ENCODE results near the gene SPEM2. TPM values are rescaled to one million over a fixed set of nuclear protein-coding genes. Genes with fewer than 3 reads are reported as not detected.

Gene SPEM2
- total and polyA plus RNA-seq, 2 experiments from 2014 or later: not detected

GRCh38 chr17:7417056-7417655 is 8.3 kb upstream of the SPEM2 start:
- Histone ChIP-seq H3K9me3 (ENCODE audit: low read depth) (no peaks in the 10 kb centered on the region), H4K20me1 (ENCODE audit: insufficient read depth, poor library complexity, severe bottlenecking) (no peaks in the 10 kb centered on the region), H3K36me3 (replicated peaks; ENCODE audit: insufficient read depth, low read depth) (no peaks in the 10 kb centered on the region), H3K27ac (no peak overlapping the region), H3K4me2 (no peak overlapping the region), H3K4me3 (no peak overlapping the region), H3K9me2 (replicated peaks; ENCODE audit: insufficient read depth) (no peaks in the 10 kb centered on the region), H2AFZ (no peak overlapping the region), H3K27me3 (no peaks in the 10 kb centered on the region), H3K4me1 (ENCODE audit: insufficient read depth) (no peaks in the 10 kb centered on the region), H3K79me2 (no peaks in the 10 kb centered on the region)
- TF ChIP-seq CTCF (IDR thresholded peaks at IDR 0.05; ENCODE audit: poor library complexity): no peak
- TF ChIP-seq EZH2phosphoT487 (IDR thresholded peaks at IDR 0.05; ENCODE audit: low read depth, severe bottlenecking, unreplicated experiment): no peak
- TF ChIP-seq EZH2 (IDR thresholded peaks at IDR 0.05; ENCODE audit: borderline replicate concordance): no peak
- DNase-seq (ENCODE audit: low spot score): no peak
- over 99% methylated on average over 19 of the region's 54 CpGs for WGBS (ENCODE audit: low lambda C conversion rate, missing lambda C conversion rate)

DNA sequence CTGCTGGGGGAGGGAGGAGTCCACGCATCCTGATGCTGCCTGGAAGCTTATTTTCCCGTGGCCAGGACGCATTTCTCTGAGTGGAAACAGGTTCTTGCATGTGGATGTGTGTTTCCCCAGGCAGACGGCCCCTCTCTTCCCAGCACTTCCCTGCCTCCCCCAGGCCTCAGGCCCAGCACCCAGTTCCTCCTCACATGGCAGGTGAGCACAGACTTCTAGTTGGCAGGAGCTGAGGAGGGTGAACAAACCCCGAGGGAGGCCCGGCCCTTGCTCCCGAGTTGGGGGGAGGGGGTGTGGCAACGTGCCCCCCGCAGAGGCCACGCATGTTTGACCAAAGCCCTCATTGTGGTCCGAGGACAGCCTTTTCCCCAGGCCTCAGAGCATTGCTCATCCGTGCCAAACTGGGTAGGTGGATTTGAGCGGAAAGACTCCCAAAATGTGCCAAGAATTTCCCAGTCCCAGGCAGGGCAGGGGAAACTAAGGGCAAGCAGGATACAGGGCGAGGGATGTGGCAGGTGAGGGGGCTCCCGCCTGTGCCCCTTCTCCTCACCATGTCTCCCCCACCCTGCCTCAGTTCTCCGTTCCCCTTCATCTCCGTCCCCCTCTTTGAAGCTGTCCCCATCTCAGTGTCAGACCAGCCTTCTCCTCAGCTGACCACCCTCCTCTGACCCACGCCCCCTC is 6.8 kb upstream of the SPEM2 start:
- no peak overlapping the region for H3K27ac ChIP-seq
- H3K4me2 ChIP-seq: no peak overlapping the region
- H3K36me3 ChIP-seq (replicated peaks; ENCODE audit: insufficient read depth, low read depth): no peaks in the 10 kb centered on the region
- DNase-seq (ENCODE audit: low spot score): no peak
- no peak overlapping the region for H2AFZ ChIP-seq
- TF ChIP-seq CTCF (IDR thresholded peaks at IDR 0.05; ENCODE audit: poor library complexity) (no peak), EZH2phosphoT487 (IDR thresholded peaks at IDR 0.05; ENCODE audit: low read depth, severe bottlenecking, unreplicated experiment) (no peak)
- no peaks in the 10 kb centered on the region for H3K9me2 ChIP-seq (replicated peaks; ENCODE audit: insufficient read depth)
- no peaks in the 10 kb centered on the region for H3K9me3 ChIP-seq (ENCODE audit: low read depth)
- H3K79me2 ChIP-seq: no peaks in the 10 kb centered on the region
- no peak overlapping the region for H3K4me3 ChIP-seq
- H3K4me1 ChIP-seq (ENCODE audit: insufficient read depth): no peaks in the 10 kb centered on the region
- H4K20me1 ChIP-seq (ENCODE audit: insufficient read depth, poor library complexity, severe bottlenecking): no peaks in the 10 kb centered on the region
- no peaks in the 10 kb centered on the region for H3K27me3 ChIP-seq
- 81% methylated on average over 17 of the region's 18 CpGs for WGBS (ENCODE audit: low lambda C conversion rate, missing lambda C conversion rate)

DNA sequence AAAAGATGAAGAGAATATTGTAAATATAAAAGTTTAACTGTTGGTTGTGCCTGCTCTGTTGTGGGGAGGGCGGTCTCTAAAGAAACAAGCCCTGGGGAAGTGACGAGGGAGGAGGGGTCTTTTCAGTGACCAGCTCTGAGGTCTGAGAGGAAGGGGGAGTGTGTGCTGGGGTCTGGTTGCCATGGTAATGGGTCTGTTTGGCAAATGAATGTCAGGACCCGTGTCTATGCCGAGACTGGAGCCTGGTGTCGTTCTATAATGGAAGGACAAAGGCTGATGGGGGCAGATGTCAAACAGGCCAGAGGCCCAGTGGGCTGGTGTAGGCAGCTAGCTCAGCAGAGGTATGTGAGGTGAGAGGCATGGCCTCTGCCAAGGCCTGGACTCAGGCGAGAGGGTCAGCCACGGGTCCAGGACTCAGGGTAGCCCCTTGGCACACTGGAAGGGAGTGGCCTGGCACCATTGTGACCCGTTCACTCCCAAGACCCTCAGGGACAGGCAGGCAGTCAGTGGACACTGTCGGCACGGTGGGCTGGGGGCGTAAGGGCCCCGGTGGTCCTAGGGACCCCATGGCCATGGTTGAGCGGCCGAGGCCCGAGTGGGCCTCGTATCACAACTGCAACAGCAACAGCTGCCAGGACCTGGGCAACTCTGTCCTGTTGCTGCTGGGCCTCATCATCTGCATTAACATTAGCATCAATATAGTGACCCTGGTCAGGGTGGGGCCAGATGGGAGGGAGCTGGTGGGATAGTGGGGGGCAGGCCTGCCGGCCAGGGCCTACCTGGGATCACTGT is 5.4 kb upstream of the SPEM2 start, which contains the start of gene SPEM1:
Gene SPEM1, plus strand, starts transcription at position 506 of the 792 bp plus-strand sequence. Its CDS starts 61 bp downstream, at position 567.
- H3K4me3 ChIP-seq: no peak within 1 kb of the TSS
- no peak within 1 kb of the TSS for H3K27ac ChIP-seq
- H3K79me2 ChIP-seq: no peaks in the 10 kb centered on the region
- WGBS (ENCODE audit: low lambda C conversion rate, missing lambda C conversion rate): 86% methylated on average over 17 of the region's 17 CpGs
- TF ChIP-seq EZH2phosphoT487 (IDR thresholded peaks at IDR 0.05; ENCODE audit: low read depth, severe bottlenecking, unreplicated experiment) (no peak), CTCF (IDR thresholded peaks at IDR 0.05; ENCODE audit: poor library complexity) (no peak), EZH2 (IDR thresholded peaks at IDR 0.05; ENCODE audit: borderline replicate concordance) (no peak)
- no peaks in the 10 kb centered on the region for H3K9me3 ChIP-seq (ENCODE audit: low read depth)
- H4K20me1 ChIP-seq (ENCODE audit: insufficient read depth, poor library complexity, severe bottlenecking): no peaks in the 10 kb centered on the region
- H3K36me3 ChIP-seq (replicated peaks; ENCODE audit: insufficient read depth, low read depth): no peaks in the 10 kb centered on the region
- no peaks in the 10 kb centered on the region for H3K4me1 ChIP-seq (ENCODE audit: insufficient read depth)
- H2AFZ ChIP-seq: no peak within 1 kb of the TSS
- H3K9me2 ChIP-seq (replicated peaks; ENCODE audit: insufficient read depth): no peaks in the 10 kb centered on the region
- H3K27me3 ChIP-seq: no peaks in the 10 kb centered on the region
- no peak within 1 kb of the TSS for H3K4me2 ChIP-seq
- no peak for DNase-seq (ENCODE audit: low spot score)
